ENCODE results near the gene TOP2A.
"Not testable (repeated sequence)": the region's sequence is repeated elsewhere in the genome, so short reads cannot be mapped to it uniquely, and the experiment has no call there.

The TOP2A gene

GRCh38 chr17:40432864-40433528, 15.3 kb upstream of the TOP2A start:
- TF ChIP-seq JUND (IDR thresholded peaks at IDR 0.05; ENCODE audit: low read depth): no peak
- in situ Hi-C loops (cut with HindIII; ENCODE audit: low pct_unique_long_range_greater_than_20kb, low sequenced_read_pairs): no loop called here
- no peak for DNase-seq (ENCODE audit: low read depth in 1 of 2, low spot score in 1 of 2)

- in situ Hi-C loops (cut with HindIII; ENCODE audit: low pct_unique_long_range_greater_than_20kb, low sequenced_read_pairs): no loop called here
- DNase-seq (ENCODE audit: low read depth in 1 of 2, low spot score in 1 of 2): no peak
- TF ChIP-seq JUND (IDR thresholded peaks at IDR 0.05; ENCODE audit: low read depth): no peak
Measured at GRCh38 chr17:40431231-40431602, 13.5 kb upstream of the TOP2A start.

GRCh38 chr17:40430272-40431230, 12.9 kb upstream of the TOP2A start:
- TF ChIP-seq JUND (IDR thresholded peaks at IDR 0.05; ENCODE audit: low read depth): no peak
- no peak for DNase-seq (ENCODE audit: low read depth in 1 of 2, low spot score in 1 of 2)
- in situ Hi-C loops (cut with HindIII; ENCODE audit: low pct_unique_long_range_greater_than_20kb, low sequenced_read_pairs): no loop called here

- no peak for DNase-seq (ENCODE audit: low read depth in 1 of 2, low spot score in 1 of 2)
- in situ Hi-C loops (cut with HindIII; ENCODE audit: low pct_unique_long_range_greater_than_20kb, low sequenced_read_pairs): no loop called here
Measured at GRCh38 chr17:40427002-40427491, 9.4 kb upstream of the TOP2A start.

GRCh38 chr17:40425741-40426140, 8.0 kb upstream of the TOP2A start:
- no peak for TF ChIP-seq JUND (IDR thresholded peaks at IDR 0.05; ENCODE audit: low read depth)
- in situ Hi-C loops (cut with HindIII; ENCODE audit: low pct_unique_long_range_greater_than_20kb, low sequenced_read_pairs): no loop called here

More at GRCh38 chr17:40427002-40427491, 9.4 kb upstream of the TOP2A start:
- no peak for TF ChIP-seq JUND (IDR thresholded peaks at IDR 0.05; ENCODE audit: low read depth)

GRCh38 chr17:40422990-40423633, 5.4 kb upstream of the TOP2A start:
- in situ Hi-C loops (cut with HindIII; ENCODE audit: low pct_unique_long_range_greater_than_20kb, low sequenced_read_pairs): no loop called here
- peak in 1 of 2 experiments; percentile 94 for DNase-seq (ENCODE audit: low read depth in 1 of 2, low spot score in 1 of 2)
- TF ChIP-seq JUND (IDR thresholded peaks at IDR 0.05; ENCODE audit: low read depth): no peak

More at GRCh38 chr17:40425741-40426140, 8.0 kb upstream of the TOP2A start:
- DNase-seq (ENCODE audit: low read depth in 1 of 2, low spot score in 1 of 2): no peak

- in situ Hi-C loops (cut with HindIII; ENCODE audit: low pct_unique_long_range_greater_than_20kb, low sequenced_read_pairs): no loop called here
- TF ChIP-seq JUND (IDR thresholded peaks at IDR 0.05; ENCODE audit: low read depth): no peak
- no peak for DNase-seq (ENCODE audit: low read depth in 1 of 2, low spot score in 1 of 2)
Measured at GRCh38 chr17:40419559-40420331, 2.0 kb upstream of the TOP2A start.

GRCh38 chr17:40418428-40418706, 671 bp upstream of the TOP2A start:
- no peak for TF ChIP-seq JUND (IDR thresholded peaks at IDR 0.05; ENCODE audit: low read depth)
- in situ Hi-C loops (cut with HindIII; ENCODE audit: low pct_unique_long_range_greater_than_20kb, low sequenced_read_pairs): no loop called here
- no peak for DNase-seq (ENCODE audit: low read depth in 1 of 2, low spot score in 1 of 2)

- DNase-seq (ENCODE audit: low read depth in 1 of 2, low spot score in 1 of 2): peak in 1 of 2 experiments; percentile 38
- no peak for TF ChIP-seq JUND (IDR thresholded peaks at IDR 0.05; ENCODE audit: low read depth)
- in situ Hi-C loops (cut with HindIII; ENCODE audit: low pct_unique_long_range_greater_than_20kb, low sequenced_read_pairs): no loop called here
Measured at GRCh38 chr17:40417258-40417608, 463 bp downstream of the TOP2A start.

GRCh38 chr17:40416671-40417070, 1.0 kb downstream of the TOP2A start:
- no peak for TF ChIP-seq JUND (IDR thresholded peaks at IDR 0.05; ENCODE audit: low read depth)
- in situ Hi-C loops (cut with HindIII; ENCODE audit: low pct_unique_long_range_greater_than_20kb, low sequenced_read_pairs): no loop called here

GRCh38 chr17:40415390-40415789, 2.3 kb downstream of the TOP2A start:
- in situ Hi-C loops (cut with HindIII; ENCODE audit: low pct_unique_long_range_greater_than_20kb, low sequenced_read_pairs): no loop called here
- peak; percentile 30 to 77 for DNase-seq (ENCODE audit: low read depth in 1 of 2, low spot score in 1 of 2)

More at GRCh38 chr17:40416671-40417070, 1.0 kb downstream of the TOP2A start:
- no peak for DNase-seq (ENCODE audit: low read depth in 1 of 2, low spot score in 1 of 2)

GRCh38 chr17:40414312-40414711, 3.4 kb downstream of the TOP2A start:
- DNase-seq (ENCODE audit: low read depth in 1 of 2, low spot score in 1 of 2); in situ Hi-C loops (cut with HindIII; ENCODE audit: low pct_unique_long_range_greater_than_20kb, low sequenced_read_pairs): not testable (repeated sequence)

More at GRCh38 chr17:40415390-40415789, 2.3 kb downstream of the TOP2A start:
- TF ChIP-seq JUND (IDR thresholded peaks at IDR 0.05; ENCODE audit: low read depth): no peak
